ENCODE data around the gene IFNA8. TPM values are rescaled to one million over a fixed set of nuclear protein-coding genes. Genes with fewer than 3 reads are reported as not detected.
"Not testable (repeated sequence)": the region's sequence is repeated elsewhere in the genome, so short reads cannot be mapped to it uniquely, and the experiment has no call there.

Gene IFNA8
- not detected for polyA plus RNA-seq (ENCODE audit: insufficient read length in 10 of 10)
- long read RNA-seq, donor 1, result 0 reads
- long read RNA-seq, donor 2, result 0 reads
- long read RNA-seq, donor 3, result 0 reads
- long read RNA-seq, donor 4, result 0 reads
- long read RNA-seq, donor 5, result 0 reads
- long read RNA-seq, donor 6, result 0 reads
- long read RNA-seq, donor 7, result 0 reads
- long read RNA-seq, donor 8, result 0 reads
- long read RNA-seq, donor 9, result 0 reads

GRCh38 chr9:21408817-21409216 is at the start of gene IFNA8:
Gene IFNA8, plus strand, starts transcription at chr9:21409117. Its CDS starts 60 bp downstream, at chr9:21409177.
- no peak for DNase-seq

GRCh38 chr9:21362287-21362686 is 46.6 kb upstream of the IFNA8 start:
- no peak for DNase-seq

GRCh38 chr9:21367169-21367568 is 41.7 kb upstream of the IFNA8 start:
- not testable (repeated sequence) for DNase-seq

- DNase-seq, result no peak
Observed at GRCh38 chr9:21367957-21368356, 41.0 kb upstream of the IFNA8 start, which contains the start of gene IFNA13. Gene IFNA13, minus strand, starts transcription at chr9:21368057. Its CDS starts 47 bp downstream, at chr9:21368010.

GRCh38 chr9:21371467-21371866 is 37.5 kb upstream of the IFNA8 start:
- not testable (repeated sequence) for DNase-seq

- peak in 1 of 3 donors; percentile 11 for DNase-seq
Observed at GRCh38 chr9:21381448-21382339, 27.2 kb upstream of the IFNA8 start.

- no peak for DNase-seq
Observed at GRCh38 chr9:21383627-21384026, 25.3 kb upstream of the IFNA8 start.

- no peak for DNase-seq
Observed at GRCh38 chr9:21385131-21385670, 23.7 kb upstream of the IFNA8 start, which contains the start of gene IFNA2. Gene IFNA2, minus strand, starts transcription at chr9:21385398. Its CDS starts 69 bp downstream, at chr9:21385329.

GRCh38 chr9:21392270-21392669 is 16.6 kb upstream of the IFNA8 start:
- DNase-seq, result no peak

- peak; percentile 19 to 72 (median 41) for DNase-seq
Observed at GRCh38 chr9:21395778-21396717, 12.9 kb upstream of the IFNA8 start.

- DNase-seq, result no peak
Observed at GRCh38 chr9:21398955-21399489, 9.9 kb upstream of the IFNA8 start.

GRCh38 chr9:21399956-21400355 is 9.0 kb upstream of the IFNA8 start:
- DNase-seq, result no peak

GRCh38 chr9:21402386-21403251 is 6.3 kb upstream of the IFNA8 start:
- DNase-seq, result peak in 2 of 3 donors; percentile 24 to 61

GRCh38 chr9:21404146-21404545 is 4.8 kb upstream of the IFNA8 start:
- DNase-seq, result no peak

GRCh38 chr9:21412107-21412506 is 3.2 kb downstream of the IFNA8 start:
- no peak for DNase-seq

- DNase-seq, result no peak
Observed at GRCh38 chr9:21413151-21413550, 4.2 kb downstream of the IFNA8 start.

- DNase-seq, result no peak
Observed at GRCh38 chr9:21413624-21414023, 4.7 kb downstream of the IFNA8 start.

GRCh38 chr9:21414220-21414940 is 5.5 kb downstream of the IFNA8 start:
- DNase-seq, result no peak

- DNase-seq, result no peak
Observed at GRCh38 chr9:21415493-21416267, 6.8 kb downstream of the IFNA8 start.
